ENCODE results near the gene MAP3K9.

MAP3K9 gene

DNA sequence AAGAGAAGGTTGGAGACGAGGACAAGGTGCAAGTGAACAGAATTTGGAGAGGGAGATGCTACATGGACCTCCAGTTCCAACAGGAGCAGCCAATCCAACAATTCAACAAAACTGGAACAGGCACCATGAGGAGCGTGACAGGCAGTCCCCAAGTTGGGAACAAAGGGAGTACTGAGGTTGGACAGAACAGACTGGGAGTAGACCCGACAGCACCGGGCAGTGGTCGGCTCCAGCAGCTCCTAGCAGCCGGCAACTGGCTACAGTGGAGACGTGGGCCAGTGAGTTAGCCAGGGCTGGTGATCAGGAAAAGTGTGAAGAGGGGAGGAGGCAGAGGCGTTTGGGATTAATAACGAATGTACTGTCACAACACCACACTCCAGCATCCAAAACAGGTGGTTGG lies 16.4 kb downstream of the MAP3K9 start:
- no peak overlapping the region for H3K9ac ChIP-seq
- no peak overlapping the region for H3K4me2 ChIP-seq (ENCODE audit: low read length)
- H3K27me3 ChIP-seq (ENCODE audit: control insufficient read depth, insufficient read depth, low read length) = no peaks in the 10 kb centered on the region
- TF ChIP-seq, protein P1, sequence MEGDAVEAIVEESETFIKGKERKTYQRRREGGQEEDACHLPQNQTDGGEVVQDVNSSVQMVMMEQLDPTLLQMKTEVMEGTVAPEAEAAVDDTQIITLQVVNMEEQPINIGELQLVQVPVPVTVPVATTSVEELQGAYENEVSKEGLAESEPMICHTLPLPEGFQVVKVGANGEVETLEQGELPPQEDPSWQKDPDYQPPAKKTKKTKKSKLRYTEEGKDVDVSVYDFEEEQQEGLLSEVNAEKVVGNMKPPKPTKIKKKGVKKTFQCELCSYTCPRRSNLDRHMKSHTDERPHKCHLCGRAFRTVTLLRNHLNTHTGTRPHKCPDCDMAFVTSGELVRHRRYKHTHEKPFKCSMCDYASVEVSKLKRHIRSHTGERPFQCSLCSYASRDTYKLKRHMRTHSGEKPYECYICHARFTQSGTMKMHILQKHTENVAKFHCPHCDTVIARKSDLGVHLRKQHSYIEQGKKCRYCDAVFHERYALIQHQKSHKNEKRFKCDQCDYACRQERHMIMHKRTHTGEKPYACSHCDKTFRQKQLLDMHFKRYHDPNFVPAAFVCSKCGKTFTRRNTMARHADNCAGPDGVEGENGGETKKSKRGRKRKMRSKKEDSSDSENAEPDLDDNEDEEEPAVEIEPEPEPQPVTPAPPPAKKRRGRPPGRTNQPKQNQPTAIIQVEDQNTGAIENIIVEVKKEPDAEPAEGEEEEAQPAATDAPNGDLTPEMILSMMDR (IDR thresholded peaks at IDR 0.05) = no peak
- H3K79me2 ChIP-seq = peaks cover 11% of the 10 kb centered on the region
- H3K4me1 ChIP-seq = no peaks in the 10 kb centered on the region
- no peak overlapping the region for H2AFZ ChIP-seq
- H3K36me3 ChIP-seq (ENCODE audit: control insufficient read depth, insufficient read depth, low read length) = no peaks in the 10 kb centered on the region
- no peak overlapping the region for H3K27ac ChIP-seq
- no peak overlapping the region for H3K4me3 ChIP-seq (ENCODE audit: low read depth, low read length)
- no peaks in the 10 kb centered on the region for H3K9me3 ChIP-seq (ENCODE audit: control insufficient read depth, low read length)

DNA sequence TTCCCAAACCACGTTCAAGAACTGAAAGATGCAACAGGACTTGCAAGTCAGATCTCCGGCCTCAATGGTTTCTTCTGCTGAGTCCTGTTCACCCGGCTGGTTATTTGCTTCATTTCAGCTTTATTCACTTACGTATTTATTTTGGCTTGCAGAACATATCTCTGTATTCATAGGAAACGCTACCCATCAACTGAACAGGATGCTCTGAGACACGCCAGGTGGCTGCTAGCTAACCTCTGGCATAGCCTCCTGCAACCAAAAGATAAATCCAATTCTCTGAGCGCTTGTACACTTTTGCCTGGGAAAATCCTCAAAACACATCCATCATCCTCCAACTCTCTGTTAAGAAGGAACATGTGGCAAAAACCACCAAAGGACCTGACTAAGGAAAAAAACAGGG lies 17.3 kb downstream of the MAP3K9 start:
- no peaks in the 10 kb centered on the region for H3K36me3 ChIP-seq (ENCODE audit: control insufficient read depth, insufficient read depth, low read length)
- TF ChIP-seq, protein P1 (IDR thresholded peaks at IDR 0.05) = no peak
- no peaks in the 10 kb centered on the region for H3K9me3 ChIP-seq (ENCODE audit: control insufficient read depth, low read length)
- no peak overlapping the region for H3K4me2 ChIP-seq (ENCODE audit: low read length)
- H2AFZ ChIP-seq = no peak overlapping the region
- no peak overlapping the region for H3K27ac ChIP-seq
- H3K9ac ChIP-seq = no peak overlapping the region
- peaks cover 12% of the 10 kb centered on the region for H3K79me2 ChIP-seq
- no peak overlapping the region for H3K4me3 ChIP-seq (ENCODE audit: low read depth, low read length)
- peaks cover under 1% of the 10 kb centered on the region for H3K4me1 ChIP-seq
- no peaks in the 10 kb centered on the region for H3K27me3 ChIP-seq (ENCODE audit: control insufficient read depth, insufficient read depth, low read length)

DNA sequence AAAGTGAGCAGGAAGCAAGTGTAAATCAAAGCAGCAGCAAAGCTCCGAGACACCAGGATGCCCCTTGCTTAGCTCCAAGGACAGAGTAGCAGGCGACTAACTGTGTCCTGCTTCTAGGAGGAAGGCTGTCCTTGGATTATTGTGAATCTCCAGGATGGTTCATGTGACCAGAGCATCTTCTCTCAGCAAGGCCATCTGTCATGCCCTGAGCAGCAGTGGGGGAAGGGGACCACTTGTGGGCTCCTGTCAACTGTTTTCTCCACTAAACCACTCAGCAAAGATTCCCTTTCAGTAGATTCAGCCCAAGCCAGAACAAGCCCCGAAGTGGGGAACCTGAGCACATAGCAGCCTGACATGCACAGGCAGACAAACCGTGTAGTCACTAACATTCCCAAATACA lies 19.4 kb downstream of the MAP3K9 start:
- Histone ChIP-seq H3K4me1 (peaks cover 4% of the 10 kb centered on the region), H3K27ac (no peak overlapping the region), H3K9ac (no peak overlapping the region), H2AFZ (no peak overlapping the region), H3K4me3 (ENCODE audit: low read depth, low read length) (no peak overlapping the region), H3K36me3 (ENCODE audit: control insufficient read depth, insufficient read depth, low read length) (no peaks in the 10 kb centered on the region), H3K4me2 (ENCODE audit: low read length) (no peak overlapping the region), H3K79me2 (peaks cover 8% of the 10 kb centered on the region), H3K27me3 (ENCODE audit: control insufficient read depth, insufficient read depth, low read length) (no peaks in the 10 kb centered on the region), H3K9me3 (ENCODE audit: control insufficient read depth, low read length) (no peaks in the 10 kb centered on the region)
- TF ChIP-seq, protein P1 (IDR thresholded peaks at IDR 0.05) = no peak

DNA sequence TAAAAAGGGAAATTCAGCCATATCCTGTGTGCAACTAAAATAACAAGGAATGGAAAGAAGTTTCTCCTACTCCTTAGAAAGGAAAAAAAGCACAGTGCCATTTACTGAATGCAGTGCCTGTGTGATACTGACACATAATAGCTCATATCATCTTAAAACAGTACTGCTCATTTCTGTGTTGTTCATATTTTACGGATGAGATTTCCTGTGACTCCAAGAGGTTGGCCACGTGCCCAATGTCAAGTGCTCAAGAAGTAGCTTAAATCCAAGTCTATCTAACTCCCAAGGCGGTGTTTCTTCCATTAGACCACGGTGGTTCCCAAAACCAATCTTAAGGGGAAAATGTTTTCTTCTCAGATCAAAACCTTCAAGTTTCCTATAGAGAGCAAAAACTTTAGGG lies 20.0 kb downstream of the MAP3K9 start:
- Histone ChIP-seq H3K27me3 (ENCODE audit: control insufficient read depth, insufficient read depth, low read length) (no peaks in the 10 kb centered on the region), H3K9ac (no peak overlapping the region), H3K79me2 (peaks cover 8% of the 10 kb centered on the region), H3K4me3 (ENCODE audit: low read depth, low read length) (no peak overlapping the region), H3K4me2 (ENCODE audit: low read length) (no peak overlapping the region), H3K36me3 (ENCODE audit: control insufficient read depth, insufficient read depth, low read length) (no peaks in the 10 kb centered on the region), H2AFZ (no peak overlapping the region), H3K4me1 (peaks cover 4% of the 10 kb centered on the region), H3K9me3 (ENCODE audit: control insufficient read depth, low read length) (no peaks in the 10 kb centered on the region), H3K27ac (no peak overlapping the region)
- TF ChIP-seq, protein P1 (IDR thresholded peaks at IDR 0.05) = no peak

DNA sequence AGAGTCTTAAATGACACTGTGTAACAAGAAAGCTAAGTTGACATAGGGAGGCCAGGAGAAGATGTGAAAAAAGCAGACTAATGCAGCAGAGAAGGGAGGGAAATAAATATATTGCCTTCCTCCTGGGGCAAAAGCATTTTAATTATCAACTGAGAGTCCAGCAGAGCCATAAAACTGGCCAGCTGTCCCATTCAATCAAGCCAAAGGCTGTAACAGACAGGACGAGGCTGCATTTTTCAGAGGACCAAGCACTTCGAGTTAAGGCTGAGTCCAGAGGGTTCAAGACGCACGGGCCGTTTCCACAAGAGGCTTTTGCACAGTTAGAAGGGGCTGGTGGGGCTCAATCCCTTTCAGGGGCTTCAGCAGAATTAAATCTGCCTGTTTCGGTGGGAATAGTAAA lies 20.4 kb downstream of the MAP3K9 start:
- H3K9me3 ChIP-seq (ENCODE audit: control insufficient read depth, low read length) = no peaks in the 10 kb centered on the region
- no peaks in the 10 kb centered on the region for H3K27me3 ChIP-seq (ENCODE audit: control insufficient read depth, insufficient read depth, low read length)
- H2AFZ ChIP-seq = no peak overlapping the region
- no peak overlapping the region for H3K4me3 ChIP-seq (ENCODE audit: low read depth, low read length)
- peaks cover 7% of the 10 kb centered on the region for H3K79me2 ChIP-seq
- TF ChIP-seq, protein P1 (IDR thresholded peaks at IDR 0.05) = no peak
- no peak overlapping the region for H3K4me2 ChIP-seq (ENCODE audit: low read length)
- H3K27ac ChIP-seq = no peak overlapping the region
- H3K4me1 ChIP-seq = peaks cover 4% of the 10 kb centered on the region
- no peak overlapping the region for H3K9ac ChIP-seq
- no peaks in the 10 kb centered on the region for H3K36me3 ChIP-seq (ENCODE audit: control insufficient read depth, insufficient read depth, low read length)

Data from parathyroid adenoma (tissue), 2 donors.